Measurements from ENCODE around the gene SLC4A3. TPM values are rescaled to one million over a fixed set of nuclear protein-coding genes. Genes with fewer than 3 reads are reported as not detected.

Gene SLC4A3
- total and polyA plus RNA-seq, 2 of the 13 experiments (the other 11 are each of a cell fraction or from before 2014, with no cell fraction given): 0.18 to 0.95 TPM

DNA sequence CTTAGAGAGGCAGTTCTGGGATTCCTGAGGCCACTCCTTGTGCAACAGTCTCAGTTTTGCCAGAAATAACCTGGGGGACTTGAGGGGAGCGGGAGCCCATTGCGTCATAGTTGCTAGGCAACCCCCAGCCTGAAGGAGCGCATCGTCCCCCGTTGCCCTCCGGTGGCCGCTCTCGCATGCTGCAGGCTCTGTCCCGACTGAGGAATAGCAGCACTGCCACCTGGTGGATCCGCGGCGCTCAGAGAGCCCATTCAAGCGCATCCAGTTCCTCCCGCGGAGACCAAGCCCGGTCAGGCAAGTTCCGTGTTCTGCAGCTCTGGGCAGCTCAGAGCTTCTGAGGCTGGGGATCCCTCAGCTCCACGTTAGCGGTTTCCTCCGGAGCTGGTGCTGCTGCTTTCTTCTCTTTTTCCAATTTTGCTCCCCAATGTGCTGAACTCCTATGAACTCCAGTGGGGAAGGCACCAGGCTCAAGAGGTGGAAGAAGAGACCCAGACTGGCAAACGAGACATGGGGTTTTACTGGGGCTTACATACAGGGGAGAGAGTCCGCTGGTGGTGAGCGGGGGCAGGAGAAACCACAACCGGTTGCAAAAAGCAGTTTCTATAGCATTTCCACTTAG, 15.1 kb downstream of the SLC4A3 start (continued):
- TF ChIP-seq, protein P1, sequence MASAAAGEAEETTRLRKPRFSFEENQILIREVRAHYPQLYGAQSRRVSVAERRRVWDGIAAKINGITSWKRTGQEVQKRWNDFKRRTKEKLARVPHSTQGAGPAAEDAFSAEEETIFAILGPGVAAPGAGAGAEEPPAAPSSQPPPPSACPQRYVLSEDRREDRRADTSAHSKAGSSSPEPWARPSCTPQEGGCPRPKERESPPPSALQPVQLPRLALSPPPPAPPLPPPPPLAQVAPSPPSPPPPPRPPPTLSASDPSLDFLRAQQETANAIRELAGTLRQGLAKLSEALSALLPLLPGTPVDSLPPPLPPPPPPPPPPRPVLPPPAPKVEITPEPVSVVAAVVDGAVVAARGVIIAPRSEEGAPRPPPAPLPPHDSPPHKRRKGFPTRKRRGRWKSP (CRISPR knock-in tag; IDR thresholded peaks at IDR 0.05): peak; percentile 35; the same call in 1 of the 2 replicates
- TF ChIP-seq, protein P2, sequence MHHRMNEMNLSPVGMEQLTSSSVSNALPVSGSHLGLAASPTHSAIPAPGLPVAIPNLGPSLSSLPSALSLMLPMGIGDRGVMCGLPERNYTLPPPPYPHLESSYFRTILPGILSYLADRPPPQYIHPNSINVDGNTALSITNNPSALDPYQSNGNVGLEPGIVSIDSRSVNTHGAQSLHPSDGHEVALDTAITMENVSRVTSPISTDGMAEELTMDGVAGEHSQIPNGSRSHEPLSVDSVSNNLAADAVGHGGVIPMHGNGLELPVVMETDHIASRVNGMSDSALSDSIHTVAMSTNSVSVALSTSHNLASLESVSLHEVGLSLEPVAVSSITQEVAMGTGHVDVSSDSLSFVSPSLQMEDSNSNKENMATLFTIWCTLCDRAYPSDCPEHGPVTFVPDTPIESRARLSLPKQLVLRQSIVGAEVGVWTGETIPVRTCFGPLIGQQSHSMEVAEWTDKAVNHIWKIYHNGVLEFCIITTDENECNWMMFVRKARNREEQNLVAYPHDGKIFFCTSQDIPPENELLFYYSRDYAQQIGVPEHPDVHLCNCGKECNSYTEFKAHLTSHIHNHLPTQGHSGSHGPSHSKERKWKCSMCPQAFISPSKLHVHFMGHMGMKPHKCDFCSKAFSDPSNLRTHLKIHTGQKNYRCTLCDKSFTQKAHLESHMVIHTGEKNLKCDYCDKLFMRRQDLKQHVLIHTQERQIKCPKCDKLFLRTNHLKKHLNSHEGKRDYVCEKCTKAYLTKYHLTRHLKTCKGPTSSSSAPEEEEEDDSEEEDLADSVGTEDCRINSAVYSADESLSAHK (CRISPR knock-in tag; IDR thresholded peaks at IDR 0.05; ENCODE audit: borderline replicate concordance): no peak
- TF ChIP-seq MED1 (CRISPR knock-in tag; IDR thresholded peaks at IDR 0.05) (peak; percentile 82), SMC3 (IDR thresholded peaks at IDR 0.05; ENCODE audit: low read length) (peak; percentile 95), ZNF274 (CRISPR knock-in tag; IDR thresholded peaks at IDR 0.05) (0 out of 2 replicates have a peak, but pooled peaks have one; percentile 65), ZNF792 (CRISPR knock-in tag; IDR thresholded peaks at IDR 0.05) (peak; percentile 77; the same call in 1 of the 2 replicates), FOSL2 (CRISPR knock-in tag; IDR thresholded peaks at IDR 0.05) (peak; percentile 73), SIX1 (CRISPR knock-in tag; IDR thresholded peaks at IDR 0.05; ENCODE audit: borderline replicate concordance) (0 out of 2 replicates have a peak, but pooled peaks have one; percentile 59), KLF9 (CRISPR knock-in tag; IDR thresholded peaks at IDR 0.05; ENCODE audit: low read depth) (0 out of 2 replicates have a peak, but pooled peaks have one; percentile 71), NR3C1 (CRISPR knock-in tag; IDR thresholded peaks at IDR 0.05) (no peak), NFYC (CRISPR knock-in tag; IDR thresholded peaks at IDR 0.05) (peak; percentile 31; the same call in 1 of the 2 replicates)
- TF ChIP-seq, protein P3, sequence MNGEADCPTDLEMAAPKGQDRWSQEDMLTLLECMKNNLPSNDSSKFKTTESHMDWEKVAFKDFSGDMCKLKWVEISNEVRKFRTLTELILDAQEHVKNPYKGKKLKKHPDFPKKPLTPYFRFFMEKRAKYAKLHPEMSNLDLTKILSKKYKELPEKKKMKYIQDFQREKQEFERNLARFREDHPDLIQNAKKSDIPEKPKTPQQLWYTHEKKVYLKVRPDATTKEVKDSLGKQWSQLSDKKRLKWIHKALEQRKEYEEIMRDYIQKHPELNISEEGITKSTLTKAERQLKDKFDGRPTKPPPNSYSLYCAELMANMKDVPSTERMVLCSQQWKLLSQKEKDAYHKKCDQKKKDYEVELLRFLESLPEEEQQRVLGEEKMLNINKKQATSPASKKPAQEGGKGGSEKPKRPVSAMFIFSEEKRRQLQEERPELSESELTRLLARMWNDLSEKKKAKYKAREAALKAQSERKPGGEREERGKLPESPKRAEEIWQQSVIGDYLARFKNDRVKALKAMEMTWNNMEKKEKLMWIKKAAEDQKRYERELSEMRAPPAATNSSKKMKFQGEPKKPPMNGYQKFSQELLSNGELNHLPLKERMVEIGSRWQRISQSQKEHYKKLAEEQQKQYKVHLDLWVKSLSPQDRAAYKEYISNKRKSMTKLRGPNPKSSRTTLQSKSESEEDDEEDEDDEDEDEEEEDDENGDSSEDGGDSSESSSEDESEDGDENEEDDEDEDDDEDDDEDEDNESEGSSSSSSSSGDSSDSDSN (CRISPR knock-in tag; IDR thresholded peaks at IDR 0.05): peak; percentile 89
- TF ChIP-seq, protein P4, sequence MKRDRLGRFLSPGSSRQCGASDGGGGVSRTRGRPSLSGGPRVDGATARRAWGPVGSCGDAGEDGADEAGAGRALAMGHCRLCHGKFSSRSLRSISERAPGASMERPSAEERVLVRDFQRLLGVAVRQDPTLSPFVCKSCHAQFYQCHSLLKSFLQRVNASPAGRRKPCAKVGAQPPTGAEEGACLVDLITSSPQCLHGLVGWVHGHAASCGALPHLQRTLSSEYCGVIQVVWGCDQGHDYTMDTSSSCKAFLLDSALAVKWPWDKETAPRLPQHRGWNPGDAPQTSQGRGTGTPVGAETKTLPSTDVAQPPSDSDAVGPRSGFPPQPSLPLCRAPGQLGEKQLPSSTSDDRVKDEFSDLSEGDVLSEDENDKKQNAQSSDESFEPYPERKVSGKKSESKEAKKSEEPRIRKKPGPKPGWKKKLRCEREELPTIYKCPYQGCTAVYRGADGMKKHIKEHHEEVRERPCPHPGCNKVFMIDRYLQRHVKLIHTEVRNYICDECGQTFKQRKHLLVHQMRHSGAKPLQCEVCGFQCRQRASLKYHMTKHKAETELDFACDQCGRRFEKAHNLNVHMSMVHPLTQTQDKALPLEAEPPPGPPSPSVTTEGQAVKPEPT (CRISPR knock-in tag; IDR thresholded peaks at IDR 0.05; ENCODE audit: low read depth): peak; percentile 58; the same call in 1 of the 2 replicates
- TF ChIP-seq, protein P5, sequence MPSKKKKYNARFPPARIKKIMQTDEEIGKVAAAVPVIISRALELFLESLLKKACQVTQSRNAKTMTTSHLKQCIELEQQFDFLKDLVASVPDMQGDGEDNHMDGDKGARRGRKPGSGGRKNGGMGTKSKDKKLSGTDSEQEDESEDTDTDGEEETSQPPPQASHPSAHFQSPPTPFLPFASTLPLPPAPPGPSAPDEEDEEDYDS (CRISPR knock-in tag; IDR thresholded peaks at IDR 0.05): peak; percentile 72
- TF ChIP-seq, protein P6, sequence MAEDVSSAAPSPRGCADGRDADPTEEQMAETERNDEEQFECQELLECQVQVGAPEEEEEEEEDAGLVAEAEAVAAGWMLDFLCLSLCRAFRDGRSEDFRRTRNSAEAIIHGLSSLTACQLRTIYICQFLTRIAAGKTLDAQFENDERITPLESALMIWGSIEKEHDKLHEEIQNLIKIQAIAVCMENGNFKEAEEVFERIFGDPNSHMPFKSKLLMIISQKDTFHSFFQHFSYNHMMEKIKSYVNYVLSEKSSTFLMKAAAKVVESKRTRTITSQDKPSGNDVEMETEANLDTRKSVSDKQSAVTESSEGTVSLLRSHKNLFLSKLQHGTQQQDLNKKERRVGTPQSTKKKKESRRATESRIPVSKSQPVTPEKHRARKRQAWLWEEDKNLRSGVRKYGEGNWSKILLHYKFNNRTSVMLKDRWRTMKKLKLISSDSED (CRISPR knock-in tag; IDR thresholded peaks at IDR 0.05): no peak
- TF ChIP-seq, protein P7, sequence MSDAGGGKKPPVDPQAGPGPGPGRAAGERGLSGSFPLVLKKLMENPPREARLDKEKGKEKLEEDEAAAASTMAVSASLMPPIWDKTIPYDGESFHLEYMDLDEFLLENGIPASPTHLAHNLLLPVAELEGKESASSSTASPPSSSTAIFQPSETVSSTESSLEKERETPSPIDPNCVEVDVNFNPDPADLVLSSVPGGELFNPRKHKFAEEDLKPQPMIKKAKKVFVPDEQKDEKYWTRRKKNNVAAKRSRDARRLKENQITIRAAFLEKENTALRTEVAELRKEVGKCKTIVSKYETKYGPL (CRISPR knock-in tag; IDR thresholded peaks at IDR 0.05): no peak
- TF ChIP-seq, protein P8, sequence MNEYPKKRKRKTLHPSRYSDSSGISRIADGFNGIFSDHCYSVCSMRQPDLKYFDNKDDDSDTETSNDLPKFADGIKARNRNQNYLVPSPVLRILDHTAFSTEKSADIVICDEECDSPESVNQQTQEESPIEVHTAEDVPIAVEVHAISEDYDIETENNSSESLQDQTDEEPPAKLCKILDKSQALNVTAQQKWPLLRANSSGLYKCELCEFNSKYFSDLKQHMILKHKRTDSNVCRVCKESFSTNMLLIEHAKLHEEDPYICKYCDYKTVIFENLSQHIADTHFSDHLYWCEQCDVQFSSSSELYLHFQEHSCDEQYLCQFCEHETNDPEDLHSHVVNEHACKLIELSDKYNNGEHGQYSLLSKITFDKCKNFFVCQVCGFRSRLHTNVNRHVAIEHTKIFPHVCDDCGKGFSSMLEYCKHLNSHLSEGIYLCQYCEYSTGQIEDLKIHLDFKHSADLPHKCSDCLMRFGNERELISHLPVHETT (CRISPR knock-in tag; conservative IDR thresholded peaks at IDR 0.05): peak; percentile 63
